Chondrocyte (in vitro differentiated cells): ENCODE data around the gene PPP1R9B. TPM values are rescaled to one million over a fixed set of nuclear protein-coding genes. Genes with fewer than 3 reads are reported as not detected.

Experiments used
- DNase-seq: peaks from one replicate; pipeline ENCODE4 v3.0.0; 2021; ENCODE audit warnings: mixed read lengths, low spot score
- H3K27ac Mint-ChIP-seq: one replicate; pipeline ENCODE4 v1.8.0; 2021; ENCODE audit warnings: mild to moderate bottlenecking, moderate library complexity, mixed read lengths; ENCODE audit not compliant: unreplicated experiment
- H3K27me3 Mint-ChIP-seq: 2 replicates; pipeline ENCODE4 v1.8.0; 2021; ENCODE audit warnings: low read depth, mixed read lengths
- H3K36me3 Mint-ChIP-seq: 2 replicates; pipeline ENCODE4 v1.8.0; 2021; ENCODE audit warnings: low read depth, mixed read lengths
- H3K4me1 Mint-ChIP-seq: 2 replicates; pipeline ENCODE4 v1.8.0; 2021; ENCODE audit warnings: low read depth, mild to moderate bottlenecking, mixed read lengths
- H3K4me3 Mint-ChIP-seq: one replicate; pipeline ENCODE4 v1.8.0; 2021; ENCODE audit warnings: mild to moderate bottlenecking, moderate library complexity, mixed read lengths; ENCODE audit not compliant: unreplicated experiment
- H3K9me3 Mint-ChIP-seq: 2 replicates; pipeline ENCODE4 v1.8.0; 2021; ENCODE audit warnings: low read depth, mixed read lengths
- total RNA-seq: library from RNA; stranded (reverse); gene quantifications from 3 replicates; pipeline ENCODE4 v1.2.1, GENCODE V29; 2021
- TF ChIP-seq, protein P1 (sequence below): fragments of 200-600 bp; sonication (generic); IDR thresholded peaks from 2 replicates; pipeline ENCODE4 v1.5.0; 2021; ENCODE audit warnings: antibody characterized with exemption, mild to moderate bottlenecking, moderate library complexity

PPP1R9B gene
- total RNA-seq, 1 donor from 2014 or later, result 79.3 TPM

DNA sequence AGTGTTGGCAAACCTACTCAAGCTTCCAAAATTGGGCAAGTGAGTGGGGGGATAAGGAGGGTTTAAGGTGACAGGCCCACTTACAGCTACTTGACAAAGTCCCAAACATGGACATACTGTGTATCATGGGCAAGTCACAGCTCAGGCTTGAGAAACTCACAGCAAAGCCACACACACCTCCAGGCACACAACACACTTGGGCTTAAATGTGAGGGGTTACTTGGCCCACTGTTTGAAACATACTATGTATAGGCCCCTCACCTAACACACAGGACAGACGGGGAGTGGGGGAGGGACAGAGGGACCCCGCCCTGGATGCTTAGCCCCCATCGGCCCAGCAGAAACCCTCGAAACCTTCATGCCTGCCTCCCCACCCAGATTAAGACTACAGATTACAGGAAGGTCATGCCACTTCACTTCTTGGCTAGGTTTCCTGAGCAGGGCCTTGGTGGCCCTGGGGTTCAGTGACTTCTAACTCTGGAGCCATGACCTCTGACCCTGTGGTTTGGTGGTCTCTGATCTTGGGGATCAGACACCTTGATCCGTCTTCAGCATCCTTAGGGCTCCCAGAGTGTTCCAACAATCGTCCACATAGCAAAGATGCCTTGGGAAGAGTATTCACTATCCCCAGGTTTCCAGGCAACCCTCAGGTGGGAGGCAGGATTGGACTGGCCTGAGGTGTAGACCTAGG is 18.2 kb downstream of the PPP1R9B start:
- peaks cover 16% of the 10 kb centered on the region for H3K36me3 Mint-ChIP-seq
- H3K27ac Mint-ChIP-seq, result no peak overlapping the region
- peaks cover 53% of the 10 kb centered on the region for H3K4me1 Mint-ChIP-seq
- H3K9me3 Mint-ChIP-seq, result no peaks in the 10 kb centered on the region
- H3K27me3 Mint-ChIP-seq, result no peaks in the 10 kb centered on the region
- H3K4me3 Mint-ChIP-seq, result no peak overlapping the region
- DNase-seq, result no peak
- TF ChIP-seq, protein P1, sequence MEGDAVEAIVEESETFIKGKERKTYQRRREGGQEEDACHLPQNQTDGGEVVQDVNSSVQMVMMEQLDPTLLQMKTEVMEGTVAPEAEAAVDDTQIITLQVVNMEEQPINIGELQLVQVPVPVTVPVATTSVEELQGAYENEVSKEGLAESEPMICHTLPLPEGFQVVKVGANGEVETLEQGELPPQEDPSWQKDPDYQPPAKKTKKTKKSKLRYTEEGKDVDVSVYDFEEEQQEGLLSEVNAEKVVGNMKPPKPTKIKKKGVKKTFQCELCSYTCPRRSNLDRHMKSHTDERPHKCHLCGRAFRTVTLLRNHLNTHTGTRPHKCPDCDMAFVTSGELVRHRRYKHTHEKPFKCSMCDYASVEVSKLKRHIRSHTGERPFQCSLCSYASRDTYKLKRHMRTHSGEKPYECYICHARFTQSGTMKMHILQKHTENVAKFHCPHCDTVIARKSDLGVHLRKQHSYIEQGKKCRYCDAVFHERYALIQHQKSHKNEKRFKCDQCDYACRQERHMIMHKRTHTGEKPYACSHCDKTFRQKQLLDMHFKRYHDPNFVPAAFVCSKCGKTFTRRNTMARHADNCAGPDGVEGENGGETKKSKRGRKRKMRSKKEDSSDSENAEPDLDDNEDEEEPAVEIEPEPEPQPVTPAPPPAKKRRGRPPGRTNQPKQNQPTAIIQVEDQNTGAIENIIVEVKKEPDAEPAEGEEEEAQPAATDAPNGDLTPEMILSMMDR, result no peak

GRCh38 chr17:50130559-50131305 is 19.7 kb downstream of the PPP1R9B start:
- peaks cover 52% of the 10 kb centered on the region for H3K4me1 Mint-ChIP-seq
- H3K4me3 Mint-ChIP-seq, result peak overlapping the region; percentile 71
- DNase-seq, result no peak
- TF ChIP-seq, protein P1, result no peak
- H3K36me3 Mint-ChIP-seq, result peaks cover 3% of the 10 kb centered on the region
- no peaks in the 10 kb centered on the region for H3K27me3 Mint-ChIP-seq
- peak overlapping the region; percentile 69 for H3K27ac Mint-ChIP-seq
- no peaks in the 10 kb centered on the region for H3K9me3 Mint-ChIP-seq

GRCh38 chr17:50129728-50130558 is 20.5 kb downstream of the PPP1R9B start, which contains the start of gene SAMD14:
Gene SAMD14 (minus strand): TSS chr17:50130160. CDS start chr17:50124959, 5,201 bp downstream.
- H3K27ac Mint-ChIP-seq, result peak within 1 kb of the TSS; percentile 45
- H3K4me1 Mint-ChIP-seq, result peaks cover 50% of the 10 kb centered on the region

DNA sequence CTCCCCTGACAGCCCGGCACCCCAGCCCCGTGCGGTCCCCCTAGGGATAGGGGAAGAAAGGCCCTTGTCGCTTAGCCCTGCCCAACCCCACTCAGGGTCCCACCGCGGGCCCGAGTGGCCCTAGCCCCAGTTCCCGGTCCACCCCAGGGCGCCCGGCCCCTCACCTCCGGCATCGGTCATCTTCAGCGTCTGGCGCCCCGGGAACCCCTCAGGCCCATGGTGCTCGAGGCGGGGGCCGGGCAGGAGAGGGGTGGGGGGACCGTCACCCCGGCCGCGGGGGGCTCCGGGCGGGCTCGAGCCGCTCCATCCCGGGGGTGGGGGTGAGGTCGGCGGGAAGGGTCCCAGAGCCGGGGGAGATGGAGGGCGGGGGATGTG is 21.1 kb downstream of the PPP1R9B start:
- Mint-ChIP-seq H3K9me3 (no peaks in the 10 kb centered on the region), H3K4me1 (peaks cover 46% of the 10 kb centered on the region), H3K4me3 (peak overlapping the region; percentile 97), H3K27me3 (no peaks in the 10 kb centered on the region), H3K27ac (no peak overlapping the region), H3K36me3 (no peaks in the 10 kb centered on the region)
- TF ChIP-seq, protein P1, result no peak
- peak; percentile 83 for DNase-seq

More at GRCh38 chr17:50129728-50130558, 20.5 kb downstream of the PPP1R9B start, which contains the start of gene SAMD14:
- TF ChIP-seq, protein P1, result peak; percentile 29
- peak within 1 kb of the TSS; percentile 97 for H3K4me3 Mint-ChIP-seq
- no peaks in the 10 kb centered on the region for H3K36me3 Mint-ChIP-seq
- DNase-seq, result peak; percentile 88
- H3K9me3 Mint-ChIP-seq, result no peaks in the 10 kb centered on the region
- H3K27me3 Mint-ChIP-seq, result no peaks in the 10 kb centered on the region
